Measurements from ENCODE around the gene BACE1.

DNA sequence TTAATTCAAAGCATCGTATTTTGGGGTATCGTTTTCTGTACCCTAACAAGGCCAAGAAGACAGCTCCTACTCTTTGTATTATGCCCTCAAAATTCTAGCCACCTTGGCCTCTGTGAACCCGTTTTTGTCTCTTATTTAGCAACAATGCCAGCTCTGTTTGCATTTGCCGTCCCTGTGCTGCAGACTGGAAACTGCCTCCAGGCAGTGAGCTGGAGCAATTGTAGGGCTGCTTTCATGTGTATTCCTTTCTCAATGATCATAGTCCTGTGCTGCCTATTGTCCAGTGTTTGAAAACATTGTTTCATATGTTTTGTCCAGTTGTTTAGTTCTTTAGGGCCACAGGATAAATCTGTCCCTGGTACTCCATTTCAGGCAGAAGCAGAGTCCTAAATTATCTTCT is 44.8 kb downstream of the BACE1 start:
- TF ChIP-seq, protein P1, sequence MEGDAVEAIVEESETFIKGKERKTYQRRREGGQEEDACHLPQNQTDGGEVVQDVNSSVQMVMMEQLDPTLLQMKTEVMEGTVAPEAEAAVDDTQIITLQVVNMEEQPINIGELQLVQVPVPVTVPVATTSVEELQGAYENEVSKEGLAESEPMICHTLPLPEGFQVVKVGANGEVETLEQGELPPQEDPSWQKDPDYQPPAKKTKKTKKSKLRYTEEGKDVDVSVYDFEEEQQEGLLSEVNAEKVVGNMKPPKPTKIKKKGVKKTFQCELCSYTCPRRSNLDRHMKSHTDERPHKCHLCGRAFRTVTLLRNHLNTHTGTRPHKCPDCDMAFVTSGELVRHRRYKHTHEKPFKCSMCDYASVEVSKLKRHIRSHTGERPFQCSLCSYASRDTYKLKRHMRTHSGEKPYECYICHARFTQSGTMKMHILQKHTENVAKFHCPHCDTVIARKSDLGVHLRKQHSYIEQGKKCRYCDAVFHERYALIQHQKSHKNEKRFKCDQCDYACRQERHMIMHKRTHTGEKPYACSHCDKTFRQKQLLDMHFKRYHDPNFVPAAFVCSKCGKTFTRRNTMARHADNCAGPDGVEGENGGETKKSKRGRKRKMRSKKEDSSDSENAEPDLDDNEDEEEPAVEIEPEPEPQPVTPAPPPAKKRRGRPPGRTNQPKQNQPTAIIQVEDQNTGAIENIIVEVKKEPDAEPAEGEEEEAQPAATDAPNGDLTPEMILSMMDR (IDR thresholded peaks at IDR 0.05) = no peak
- no peak for TF ChIP-seq EZH2 (IDR thresholded peaks at IDR 0.05)
- no peak for TF ChIP-seq EZH2phosphoT487 (IDR thresholded peaks at IDR 0.05)

Data from neural progenitor cell (in vitro differentiated cells).